ENCODE data around the gene NYNRIN.
A peak's percentile ranks its signal among the peaks of the same experiment; 100 is the strongest.
"Not testable (repeated sequence)": the region's sequence is repeated elsewhere in the genome, so short reads cannot be mapped to it uniquely, and the experiment has no call there.

Gene NYNRIN

DNA sequence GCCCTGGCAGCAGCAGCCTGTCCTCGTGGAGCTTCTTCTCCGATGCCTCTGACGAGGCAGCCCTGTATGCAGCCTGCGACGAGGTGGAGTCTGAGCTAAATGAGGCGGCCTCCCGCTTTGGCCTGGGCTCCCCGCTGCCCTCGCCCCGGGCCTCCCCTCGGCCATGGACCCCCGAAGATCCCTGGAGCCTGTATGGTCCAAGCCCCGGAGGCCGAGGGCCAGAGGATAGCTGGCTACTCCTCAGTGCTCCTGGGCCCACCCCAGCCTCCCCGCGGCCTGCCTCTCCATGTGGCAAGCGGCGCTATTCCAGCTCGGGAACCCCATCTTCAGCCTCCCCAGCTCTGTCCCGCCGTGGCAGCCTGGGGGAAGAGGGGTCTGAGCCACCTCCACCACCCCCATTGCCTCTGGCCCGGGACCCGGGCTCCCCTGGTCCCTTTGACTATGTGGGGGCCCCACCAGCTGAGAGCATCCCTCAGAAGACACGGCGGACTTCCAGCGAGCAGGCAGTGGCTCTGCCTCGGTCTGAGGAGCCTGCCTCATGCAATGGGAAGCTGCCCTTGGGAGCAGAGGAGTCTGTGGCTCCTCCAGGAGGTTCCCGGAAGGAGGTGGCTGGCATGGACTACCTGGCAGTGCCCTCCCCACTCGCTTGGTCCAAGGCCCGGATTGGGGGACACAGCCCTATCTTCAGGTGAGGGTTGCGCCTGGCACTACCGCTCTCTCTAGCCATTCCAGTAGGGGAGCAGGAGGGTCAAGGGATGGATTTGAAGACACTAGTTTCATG is 28.7 kb upstream of the NYNRIN start:
- DNase-seq = no peak

DNA sequence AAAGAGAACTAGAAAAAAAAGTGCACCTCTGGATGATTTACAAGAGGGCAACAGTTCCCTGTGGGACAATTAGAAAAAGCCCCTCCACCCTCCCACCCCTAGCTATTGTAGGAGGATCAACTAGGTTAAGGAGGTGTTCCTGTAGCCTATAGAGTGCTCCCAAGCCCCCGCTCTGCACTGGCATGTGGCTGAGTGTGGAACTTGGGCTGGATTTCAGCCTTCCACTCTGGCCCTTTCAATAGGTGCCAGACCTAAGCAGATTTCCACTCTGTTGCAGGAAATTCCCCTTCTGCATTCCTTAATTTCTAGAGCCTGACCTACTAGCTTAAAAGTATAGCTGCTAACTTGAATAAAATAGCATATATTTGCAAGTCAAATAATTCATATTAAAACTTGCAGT is 28.1 kb upstream of the NYNRIN start:
- no peak for DNase-seq

DNA sequence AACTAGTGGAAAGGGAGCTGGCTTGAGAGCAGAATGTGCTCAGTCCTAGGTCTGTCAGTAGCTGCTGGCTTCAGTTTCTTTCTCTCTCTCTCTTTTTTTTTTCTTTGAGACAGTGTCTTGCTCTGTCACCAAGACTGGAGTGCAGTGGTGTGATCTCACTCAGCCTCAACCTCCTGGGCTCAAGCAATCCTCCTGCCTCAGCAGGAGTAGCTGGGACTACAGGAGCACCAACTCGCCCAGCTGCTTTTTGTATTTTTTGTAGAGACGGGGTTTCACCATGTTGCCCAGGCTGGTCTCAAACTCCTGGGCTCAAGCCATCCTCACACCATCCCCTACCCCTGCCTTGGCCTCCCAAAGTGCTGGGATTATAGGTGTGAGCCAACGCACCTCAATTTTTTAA is 27.2 kb upstream of the NYNRIN start:
- not testable (repeated sequence) for DNase-seq

DNA sequence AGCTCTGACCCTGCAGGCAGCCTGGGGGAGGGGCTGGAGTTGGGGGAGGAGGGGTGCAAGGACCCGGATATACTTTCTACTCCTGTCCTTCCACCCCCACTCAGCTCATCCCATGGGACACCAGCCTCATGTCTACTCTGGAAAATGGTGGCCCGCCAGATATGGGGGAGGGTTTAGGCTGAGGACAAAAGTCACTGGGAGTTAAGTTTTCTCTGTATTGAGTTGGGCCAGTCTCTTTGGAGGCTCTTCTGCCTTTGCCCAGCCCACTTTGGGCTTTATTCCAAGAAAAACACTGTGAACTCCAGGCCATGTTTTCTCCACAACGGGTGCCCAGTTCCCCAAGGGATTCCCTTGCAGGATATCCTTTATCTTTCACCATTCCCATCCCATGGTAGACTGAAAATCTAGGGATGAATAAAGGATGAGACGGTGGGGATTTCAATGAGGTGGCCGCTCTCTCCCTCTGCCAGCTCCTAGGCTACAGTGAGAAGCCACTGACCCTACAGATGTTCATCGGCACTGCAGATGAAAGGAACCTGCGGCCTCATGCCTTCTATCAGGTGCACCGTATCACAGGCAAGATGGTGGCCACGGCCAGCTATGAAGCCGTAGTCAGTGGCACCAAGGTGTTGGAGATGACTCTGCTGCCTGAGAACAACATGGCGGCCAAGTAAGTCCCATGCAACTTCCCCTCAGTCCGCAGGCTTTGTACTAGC is 25.9 kb upstream of the NYNRIN start:
- DNase-seq = no peak

DNA sequence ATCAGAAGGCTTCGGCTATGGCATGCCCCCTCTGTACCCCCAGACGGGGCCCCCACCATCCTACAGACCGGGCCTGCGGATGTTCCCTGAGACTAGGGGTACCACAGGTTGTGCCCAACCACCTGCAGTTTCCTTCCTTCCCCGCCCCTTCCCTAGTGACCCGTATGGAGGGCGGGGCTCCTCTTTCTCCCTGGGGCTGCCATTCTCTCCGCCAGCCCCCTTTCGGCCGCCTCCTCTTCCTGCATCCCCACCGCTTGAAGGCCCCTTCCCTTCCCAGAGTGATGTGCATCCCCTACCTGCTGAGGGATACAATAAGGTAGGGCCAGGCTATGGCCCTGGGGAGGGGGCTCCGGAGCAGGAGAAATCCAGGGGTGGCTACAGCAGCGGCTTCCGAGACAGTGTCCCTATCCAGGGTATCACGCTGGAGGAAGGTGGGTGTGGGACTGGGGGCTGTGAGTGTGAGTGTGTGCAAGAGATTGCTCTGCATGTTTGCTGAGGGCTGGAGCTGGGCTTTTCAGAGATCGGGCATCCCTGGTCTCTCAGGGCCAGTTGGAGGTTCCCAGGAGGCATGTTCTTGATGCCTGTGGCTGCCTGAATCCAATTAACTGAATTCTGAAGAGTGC is 22.2 kb upstream of the NYNRIN start:
- no peak for DNase-seq

DNA sequence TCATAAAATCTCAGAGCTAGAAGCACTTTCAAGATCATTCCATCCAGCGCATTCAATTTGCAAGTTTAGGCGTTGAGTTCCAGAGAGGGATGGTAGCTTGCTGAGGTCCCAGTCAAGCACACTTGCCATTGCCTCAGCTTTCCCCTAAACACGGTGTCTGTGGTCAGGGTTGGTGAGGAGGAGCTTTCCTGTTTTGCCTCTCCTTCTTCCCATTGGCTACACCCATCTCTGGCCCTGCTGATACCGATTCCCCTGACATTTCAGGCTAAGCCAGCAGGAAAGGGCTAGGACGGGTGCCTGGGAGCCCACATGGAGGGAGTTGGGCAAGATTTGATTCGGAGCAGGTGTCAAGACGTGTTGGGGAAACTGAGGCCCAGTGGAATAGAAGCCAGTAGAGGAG is 21.7 kb upstream of the NYNRIN start:
- no peak for DNase-seq

DNA sequence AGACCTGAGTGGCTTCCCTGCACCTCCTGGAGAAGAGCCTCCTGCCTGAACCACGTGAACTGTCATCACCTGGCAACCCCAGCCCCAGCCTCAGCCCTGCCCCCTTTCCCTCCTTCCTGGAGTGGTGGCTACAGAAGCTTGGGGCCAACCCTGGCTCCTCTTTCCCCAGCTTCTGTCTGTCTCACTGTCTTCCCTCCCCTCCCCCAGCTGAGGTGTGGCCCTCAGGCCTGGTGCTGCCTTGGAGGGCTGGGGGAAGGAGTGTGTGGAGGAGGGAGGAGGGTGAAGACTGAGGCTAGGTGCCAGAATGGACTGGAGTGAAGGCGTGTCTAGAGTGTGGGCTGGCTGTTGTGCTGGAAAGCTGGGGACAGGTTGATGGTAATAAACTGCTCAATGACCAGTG is 21.1 kb upstream of the NYNRIN start:
- peak; percentile 91 for DNase-seq

DNA sequence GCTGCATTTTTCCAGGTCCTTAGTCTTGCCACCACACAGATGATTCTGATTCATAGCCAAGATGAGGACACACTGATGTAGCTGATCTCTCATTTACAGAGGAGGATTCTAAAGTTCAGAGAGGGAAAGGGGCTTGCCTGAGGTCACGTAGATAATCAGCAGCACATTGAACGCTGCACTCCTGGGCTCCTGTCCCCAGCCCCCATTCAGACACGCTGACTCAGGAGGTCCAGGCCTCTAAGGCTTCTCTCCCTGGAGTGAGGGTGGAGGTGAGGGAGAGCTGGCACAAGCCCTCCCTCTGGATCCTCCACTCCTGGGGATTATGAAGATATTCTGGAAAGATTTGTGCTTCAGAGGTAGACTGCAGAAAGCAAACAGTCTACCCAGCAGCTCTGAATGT is 20.5 kb upstream of the NYNRIN start:
- no peak for DNase-seq

DNA sequence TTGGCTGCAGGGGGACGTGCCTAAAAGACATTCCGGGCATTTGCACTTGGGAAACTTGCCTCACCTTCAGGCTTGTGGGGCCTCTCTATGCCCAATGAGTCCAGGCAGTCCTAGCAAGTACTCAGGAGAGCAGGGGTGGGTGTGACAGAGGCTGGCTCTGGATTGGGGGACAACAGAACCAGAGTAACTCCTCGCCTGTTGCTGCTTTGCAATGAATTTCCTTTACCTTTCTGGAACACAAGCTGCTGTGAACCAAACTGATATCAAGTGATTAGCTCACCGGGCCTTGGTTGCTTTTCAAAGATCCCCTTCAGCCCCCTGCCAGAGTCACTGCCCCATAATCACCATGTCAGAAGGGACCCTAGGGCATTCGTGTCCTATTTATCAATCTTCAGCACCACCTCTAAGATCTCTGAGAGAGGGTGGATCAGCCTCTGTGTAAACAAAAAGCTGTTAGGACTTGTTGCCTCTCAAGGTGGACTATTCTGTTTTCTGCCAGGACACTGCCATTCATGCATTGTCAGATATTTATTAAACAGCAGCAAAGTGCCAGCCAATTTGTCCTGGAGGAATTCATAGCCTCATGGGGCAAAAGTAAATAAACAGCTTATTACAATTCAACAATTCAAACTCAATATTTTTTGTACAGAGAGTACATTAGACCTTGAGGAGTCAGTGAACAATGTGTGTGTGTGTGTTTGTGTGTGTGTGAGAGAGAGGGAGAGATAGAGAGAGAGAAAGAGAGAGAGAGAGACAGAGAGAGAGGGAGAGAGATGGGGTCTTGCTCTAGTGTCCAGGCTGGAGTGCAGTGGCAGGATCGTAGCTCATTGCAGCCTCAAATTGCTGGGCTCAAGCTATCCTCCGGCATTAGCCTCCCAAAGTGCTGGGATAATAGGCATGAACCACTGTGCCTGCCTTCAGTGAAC is 19.6 kb upstream of the NYNRIN start:
- DNase-seq = no peak

DNA sequence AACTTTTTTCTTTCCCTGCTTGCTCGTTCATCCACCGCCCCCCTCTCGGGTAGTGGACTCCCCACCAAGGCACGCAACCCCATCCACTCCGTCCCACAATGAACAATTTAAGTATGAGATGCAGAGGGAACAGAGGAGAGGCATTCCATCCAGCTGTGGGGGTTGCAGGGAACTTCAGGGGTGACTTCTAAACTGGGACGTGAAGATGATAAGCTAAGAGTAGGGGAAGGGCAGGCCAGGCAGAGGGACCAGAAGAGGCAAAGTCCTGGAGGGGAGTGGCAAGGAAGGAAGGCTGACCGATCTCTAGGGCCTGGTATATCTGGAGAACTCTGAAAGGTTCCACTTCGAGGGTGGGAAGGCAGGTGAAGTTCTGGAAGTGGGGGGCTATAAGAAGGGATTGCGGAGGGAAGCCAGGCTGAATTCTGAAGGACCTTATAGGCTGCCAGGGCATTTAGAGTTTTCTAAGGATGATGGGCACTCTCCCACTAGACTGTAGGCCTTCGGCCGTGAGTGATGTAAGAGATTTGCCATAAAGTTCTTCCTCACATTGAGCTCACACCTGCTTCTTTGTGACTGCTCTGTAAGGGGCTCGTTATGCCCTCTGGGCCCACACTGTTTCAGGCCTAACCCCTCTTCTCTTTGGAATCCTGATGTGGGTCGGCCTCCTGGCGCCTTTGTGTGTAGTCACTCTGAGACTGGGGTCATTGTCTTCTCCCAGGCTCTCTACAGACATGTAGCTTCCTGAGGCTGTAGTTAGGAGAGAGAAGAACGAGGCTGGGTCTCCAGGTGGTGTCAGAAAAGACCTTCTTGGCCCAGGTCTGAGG is 18.7 kb upstream of the NYNRIN start:
- no peak for DNase-seq

DNA sequence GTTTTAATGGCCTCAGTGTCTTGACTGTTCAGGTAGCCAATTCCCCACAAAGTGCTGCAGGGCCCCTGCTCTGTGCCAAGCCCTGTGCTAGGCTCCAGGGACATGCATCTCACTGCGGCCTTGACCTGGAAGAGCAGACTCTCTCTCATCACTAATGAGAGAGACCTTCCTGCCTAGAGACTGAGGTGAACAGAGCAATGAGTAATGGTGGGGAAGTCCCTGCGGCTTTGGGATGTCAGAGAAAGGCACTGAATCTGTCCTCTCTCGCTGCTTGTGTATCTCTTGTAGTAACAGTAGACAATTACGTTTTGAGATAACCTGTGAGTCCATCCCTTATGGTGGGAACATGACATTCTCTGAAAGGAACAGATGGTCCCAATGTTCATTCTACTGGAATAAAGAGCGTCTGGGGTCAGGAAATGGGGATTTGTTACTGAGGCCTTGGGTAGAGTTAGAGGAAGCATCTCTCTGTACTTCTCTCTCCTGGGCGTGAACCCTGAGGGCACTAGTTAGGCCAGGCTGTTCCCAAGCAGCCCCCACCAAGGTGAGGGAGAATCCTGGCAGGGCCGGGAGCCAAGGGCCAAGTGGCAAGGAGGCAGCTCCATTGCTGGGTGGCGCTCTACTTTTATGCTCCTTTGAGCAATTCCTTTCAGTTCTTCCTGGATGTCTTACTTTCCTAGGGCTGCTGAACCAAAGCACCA is 17.3 kb upstream of the NYNRIN start:
- DNase-seq = no peak

DNA sequence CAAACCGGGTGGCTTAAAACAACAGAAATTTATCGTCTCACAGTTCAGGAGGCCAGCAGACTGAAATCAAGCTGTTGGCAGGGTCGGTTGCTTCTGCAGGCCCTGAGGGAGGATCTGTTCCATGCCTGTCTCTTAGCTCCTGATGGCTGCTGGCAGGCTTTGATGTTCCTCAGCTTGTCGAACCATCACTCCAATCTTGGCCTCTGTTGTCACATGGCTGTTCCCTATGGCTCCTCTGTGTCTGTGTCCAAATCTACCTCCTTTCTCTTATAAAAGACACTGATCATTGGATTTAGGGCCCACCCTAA is 16.8 kb upstream of the NYNRIN start:
- DNase-seq = no peak

DNA sequence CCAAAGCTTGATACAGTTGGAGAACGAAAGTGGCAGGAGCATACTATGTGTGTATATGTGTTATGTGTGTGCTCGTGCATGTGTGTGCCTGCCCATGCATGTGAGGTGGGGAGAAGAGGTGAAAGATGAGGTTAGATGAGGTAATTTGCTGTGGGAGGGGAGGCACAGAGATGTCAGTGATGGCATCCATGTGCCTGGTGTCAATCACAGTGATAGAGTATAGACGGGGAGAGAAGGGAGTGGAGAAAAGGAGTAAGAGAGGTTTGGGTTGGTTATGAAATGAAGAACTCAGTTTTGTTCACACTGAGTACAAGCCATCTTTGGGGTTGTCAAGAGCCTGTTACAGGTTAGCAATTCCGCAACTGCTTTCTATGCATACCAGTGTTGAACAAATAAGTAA is 14.6 kb upstream of the NYNRIN start:
- DNase-seq = no peak

DNA sequence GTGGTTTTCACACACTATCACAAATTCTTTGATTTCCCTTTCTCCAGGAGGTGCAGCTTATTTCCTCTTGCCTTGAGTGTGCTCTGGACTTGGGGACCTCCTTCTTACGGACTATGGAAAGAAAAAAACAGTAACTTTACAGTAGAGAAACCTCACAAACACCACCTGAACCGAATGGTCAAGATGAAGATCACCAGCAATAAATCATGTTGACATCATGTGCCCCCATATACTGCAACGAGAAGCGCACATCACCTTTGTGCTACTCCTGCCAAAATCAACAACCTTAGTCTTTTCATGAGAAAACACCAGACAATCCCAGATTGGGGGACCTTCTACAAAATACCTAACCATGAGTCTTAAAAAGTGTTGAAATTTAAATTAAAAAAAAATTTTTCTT is 13.3 kb upstream of the NYNRIN start:
- no peak for DNase-seq

DNA sequence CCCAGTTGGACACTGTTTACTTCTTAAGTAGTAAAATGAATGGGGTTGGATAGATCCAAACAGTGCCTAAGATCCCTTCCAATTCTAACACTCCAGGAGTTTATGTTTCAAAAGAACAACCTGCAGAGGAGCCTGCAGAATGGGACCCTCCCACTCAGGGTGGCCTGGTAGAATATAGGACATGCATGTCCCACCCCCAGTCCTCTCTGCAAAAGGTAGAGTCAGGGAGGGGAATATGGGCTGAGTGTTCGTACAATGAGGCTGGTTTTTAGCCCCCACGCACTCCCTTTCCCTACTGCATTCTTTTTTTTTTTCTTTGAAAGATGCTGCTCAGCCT is 11.8 kb upstream of the NYNRIN start:
- DNase-seq = no peak

DNA sequence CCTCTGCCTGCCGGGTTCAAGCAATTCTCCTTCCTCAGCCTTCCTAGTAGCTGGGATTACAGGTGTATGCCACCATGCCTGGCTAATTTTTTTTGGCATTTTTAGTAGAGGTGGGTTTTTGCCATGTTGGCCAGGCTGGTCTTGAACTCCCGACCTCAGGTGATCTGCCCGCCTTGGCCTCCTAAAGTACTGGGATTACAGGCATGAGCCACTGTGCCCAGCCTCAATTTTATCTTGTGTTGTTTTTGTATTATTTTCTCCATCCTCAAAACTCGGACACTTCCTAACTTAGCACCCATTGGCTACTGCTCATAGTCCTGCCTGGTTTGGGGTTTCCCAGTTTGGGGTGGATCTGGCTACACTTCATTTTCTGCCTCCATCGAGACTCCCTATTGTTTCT is 11.2 kb upstream of the NYNRIN start:
- DNase-seq = not testable (repeated sequence)

DNA sequence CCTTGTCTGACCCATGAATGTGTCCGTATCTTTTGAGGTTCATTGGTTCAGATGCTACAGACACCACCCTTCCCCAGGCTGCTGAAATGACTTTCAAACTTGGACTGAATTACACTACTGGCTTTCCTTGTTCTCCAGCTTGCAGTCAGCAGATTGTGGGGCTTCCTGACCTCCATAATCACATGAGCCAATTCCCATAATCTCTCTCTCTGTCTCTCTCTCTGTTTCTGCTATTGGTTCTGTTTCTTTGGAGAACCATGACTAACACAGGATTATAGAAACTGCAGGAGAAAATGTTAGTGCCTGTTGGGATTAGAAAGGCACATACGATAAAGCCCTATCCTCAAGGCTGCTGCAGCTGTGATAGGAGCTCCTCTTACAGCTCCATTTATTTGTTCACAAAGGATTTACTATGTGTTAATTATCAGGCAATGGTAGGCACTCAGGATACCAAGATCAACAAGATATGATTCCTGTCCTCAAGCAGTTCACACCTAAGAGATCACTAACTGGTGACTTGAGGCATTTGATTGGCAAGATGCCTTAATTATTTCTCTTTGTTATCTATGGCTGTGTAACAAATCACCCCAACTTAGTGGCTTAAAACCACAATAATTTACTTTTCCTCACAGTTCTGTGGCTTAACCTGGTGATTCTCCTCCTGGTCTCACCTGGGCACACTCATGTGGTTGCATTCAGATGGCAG is 10.2 kb upstream of the NYNRIN start:
- DNase-seq = no peak

DNA sequence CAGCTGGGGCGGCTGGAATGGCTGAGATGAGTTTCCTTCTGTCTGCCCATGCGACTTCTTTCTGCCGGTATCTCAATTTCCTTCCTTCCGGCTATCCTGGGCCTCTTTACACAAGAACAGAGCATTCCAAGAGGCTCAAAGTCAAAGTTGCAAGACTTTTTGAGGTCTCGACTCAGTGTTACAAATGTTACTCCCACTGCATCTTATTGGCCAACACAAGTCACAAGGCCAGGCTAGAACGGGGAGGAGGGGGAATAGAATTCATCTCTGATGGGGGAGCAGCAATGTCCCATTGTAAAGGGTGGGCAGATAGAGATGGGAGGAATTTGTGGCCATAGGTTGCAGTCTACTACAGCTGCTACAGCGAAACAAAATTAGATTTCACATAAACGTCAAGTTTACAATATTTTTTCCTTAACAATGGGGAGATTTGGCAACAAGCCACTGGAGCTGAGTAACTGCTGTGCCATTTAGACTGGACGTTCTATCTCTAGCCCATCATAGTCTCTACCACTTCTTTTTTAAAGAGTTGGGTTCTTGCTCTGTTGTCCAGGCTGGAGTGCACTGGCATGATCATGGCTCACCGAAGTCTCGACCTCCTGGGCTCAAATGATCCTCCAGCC is 9.5 kb upstream of the NYNRIN start:
- DNase-seq = no peak

DNA sequence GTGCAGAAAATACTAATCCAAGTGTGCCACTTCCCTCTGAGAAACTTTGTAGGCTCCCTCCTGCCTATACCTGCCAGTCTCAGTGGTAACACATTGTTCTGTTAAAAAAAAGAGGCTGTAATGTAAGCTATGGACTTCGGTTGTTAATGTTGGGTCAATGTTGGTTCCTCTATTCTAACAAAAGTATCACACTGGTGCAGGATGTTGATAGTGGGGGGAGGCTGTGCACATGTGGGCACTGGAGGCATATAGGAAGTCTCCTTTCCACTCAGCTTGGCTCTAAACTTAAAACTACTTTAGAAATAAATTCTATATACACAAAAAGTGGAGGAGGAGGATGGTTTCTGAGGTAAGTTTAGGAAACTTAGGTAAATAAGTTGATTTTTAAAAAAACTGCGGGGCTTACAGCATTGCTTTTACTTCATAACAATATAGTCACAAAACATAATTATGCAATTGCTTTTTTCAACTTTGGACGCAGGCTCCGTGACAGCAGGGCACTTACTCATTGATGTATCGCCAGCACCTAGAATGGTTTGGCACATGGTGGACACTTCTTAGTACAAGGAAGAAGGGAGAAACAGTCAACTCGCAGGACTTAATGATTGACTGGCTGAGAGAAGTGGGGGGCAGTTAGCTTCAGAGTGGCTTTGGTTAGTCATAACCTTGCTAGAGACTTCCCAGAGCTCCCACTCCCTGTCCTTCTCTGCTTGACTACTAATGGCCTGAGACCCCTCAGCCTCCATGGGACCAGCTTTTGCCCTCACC is 7.9 kb upstream of the NYNRIN start:
- DNase-seq = no peak
